Esophagus squamous epithelium (tissue), 5 donors: ENCODE measurements around the gene LENEP. TPM values are rescaled to one million over a fixed set of nuclear protein-coding genes. Genes with fewer than 3 reads are reported as not detected.

Experiments
- DNase-seq: peaks from one replicate; lab custom pipeline; 2025; lab: John Stamatoyannopoulos, UW
- H3K27ac ChIP-seq, 4 donors: fragments of 200-600 bp; sonication (generic); one replicate each; pipeline ENCODE4 v1.5.1; 2016 to 2019; ENCODE audit warnings: mild to moderate bottlenecking in 1 of 4
- H3K27me3 ChIP-seq, 4 donors: fragments of 200-600 bp; sonication (generic); 1 replicate in 3 of 4; 2 replicates in 1 of 4; pipeline versions ENCODE4 v1.5.1 to v1.6.0; 2017 to 2021; ENCODE audit warnings: antibody characterized with exemption in 1 of 4
- H3K36me3 ChIP-seq, 3 donors: fragments of 200-600 bp; sonication (generic); one replicate each; pipeline ENCODE4 v1.5.1; 2016 to 2019
- H3K4me1 ChIP-seq, 3 donors: fragments of 200-600 bp; sonication (generic); one replicate each; pipeline ENCODE4 v1.5.1; 2017 to 2019
- H3K4me3 ChIP-seq, 4 donors: fragments of 200-600 bp; sonication (generic); 1 replicate in 3 of 4; 2 replicates in 1 of 4; pipeline ENCODE4 v1.5.1; 2016 to 2019; ENCODE audit warnings: mild to moderate bottlenecking in 2 of 4, moderate library complexity in 1 of 4
- H3K9me3 ChIP-seq, 3 donors: fragments of 200-600 bp; sonication (generic); one replicate each; pipeline ENCODE4 v1.5.1; 2016 to 2019
- POLR2A ChIP-seq, 4 donors: fragments of 450-650 bp; IDR thresholded peaks; one replicate each; pipeline ENCODE4 v1.6.1; 2017; ENCODE audit warnings: antibody characterized with exemption in 4 of 4, mild to moderate bottlenecking in 4 of 4, moderate library complexity in 3 of 4
- WGBS, 2 donors: methylation state at CpG; one replicate each; pipeline ENCODE4 v1.1.5; 2018; 5-methylcytosine and 5-hydroxymethylcytosine counted together
- intact Hi-C: fragments of 100-400 bp; cut with DNase I; formaldehyde crosslinking; loops from one replicate; pipeline ENCODE4 v1.15.0; 2022
- total RNA-seq, 4 donors: library from RNA; depleted of rRNA; stranded (reverse); fragments of >200 nt; gene quantifications; one replicate each; pipeline ENCODE4 v1.1.0, GENCODE V29; 2016
- TF ChIP-seq, protein P1 (sequence below), 6 experiments: fragments of 450-650 bp in 4 of 6; fragments of 200-600 bp in 2 of 6; sonication (generic) in 2 of 6; IDR thresholded peaks; one replicate each; pipeline ENCODE4 v1.5.1; 2016 to 2019; ENCODE audit warnings: antibody characterized with exemption in 6 of 6, mild to moderate bottlenecking in 4 of 6, moderate library complexity in 4 of 6
- donor health status: DM: yes; HTN: yes; CAD: no.

Gene LENEP
- total RNA-seq, 4 donors from 2014 or later, result not detected

DNA sequence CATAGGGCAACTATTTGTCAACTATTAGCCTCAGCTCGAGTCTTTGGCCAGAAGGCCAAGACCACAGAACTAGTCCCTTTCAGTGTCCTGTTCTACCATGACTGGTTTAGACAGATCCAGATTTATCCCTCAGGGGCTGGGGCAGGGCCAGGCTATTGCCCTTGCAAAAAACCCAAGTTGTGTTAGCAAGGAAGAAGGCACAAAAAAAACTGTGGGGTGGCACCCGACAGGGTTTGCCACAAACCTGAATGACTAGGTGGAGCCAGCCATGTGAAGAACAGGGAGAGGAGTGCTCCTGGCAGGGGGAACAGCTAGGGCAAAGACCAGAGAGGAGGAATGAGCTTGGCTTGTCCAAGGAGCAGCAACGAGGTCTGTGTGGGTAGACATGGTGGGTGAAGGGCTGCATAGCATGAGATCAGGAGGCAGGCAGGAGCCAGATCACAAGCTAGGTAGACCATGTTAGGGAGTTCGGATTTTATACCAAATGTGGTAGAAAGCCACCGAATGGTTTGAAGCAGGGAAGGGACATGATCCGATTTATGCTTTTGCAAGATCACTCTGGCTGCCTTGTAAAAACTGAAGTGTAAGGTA lies 44.6 kb downstream of the LENEP start:
- intact Hi-C loops, result no loop called here
- 45 to 61% methylated on average over 6 of the region's 6 CpGs for WGBS, 2 donors

DNA sequence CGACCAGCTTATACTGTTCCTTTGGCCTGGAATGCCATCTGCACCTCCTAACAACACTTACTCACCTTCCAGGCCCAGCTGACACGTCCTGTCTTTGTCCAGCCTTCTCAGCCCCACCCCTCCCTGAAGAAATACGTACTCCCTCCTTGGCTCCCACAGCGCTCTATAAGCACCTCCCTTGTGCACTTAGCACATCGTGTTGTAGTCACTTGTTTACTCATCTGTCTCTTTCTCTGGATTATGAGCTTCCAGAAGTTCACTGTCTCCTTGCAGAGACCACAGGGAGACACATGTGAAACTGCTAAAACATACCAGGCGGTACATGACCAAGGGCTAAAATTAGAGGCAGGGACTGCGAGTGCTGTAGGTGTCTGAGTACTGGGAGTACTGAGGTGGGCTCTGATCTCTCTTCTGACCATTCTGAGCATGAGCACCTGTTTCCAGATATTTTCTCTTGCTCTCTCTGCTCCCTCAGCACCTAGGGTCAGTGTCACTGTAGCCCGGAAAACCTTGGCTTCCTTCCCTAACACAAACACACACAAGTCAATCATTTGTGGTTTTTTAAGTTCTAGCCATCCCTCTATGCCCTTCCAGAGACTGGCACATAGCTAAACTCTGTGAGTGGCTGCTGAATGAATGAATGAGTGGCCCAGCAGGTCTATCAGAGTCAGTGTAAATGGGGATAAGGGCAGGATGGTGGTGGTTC lies 45.4 kb downstream of the LENEP start:
- H3K27me3 ChIP-seq, result no peaks in the 10 kb centered on the region
- H3K9me3 ChIP-seq, result no peaks in the 10 kb centered on the region
- peaks cover 26 to 69% (median 42%) of the 10 kb centered on the region in 3 donors for H3K4me1 ChIP-seq
- WGBS, 2 donors, result 16 to 23% methylated on average over 8 of the region's 8 CpGs
- no peak for DNase-seq
- TF ChIP-seq, protein P1, sequence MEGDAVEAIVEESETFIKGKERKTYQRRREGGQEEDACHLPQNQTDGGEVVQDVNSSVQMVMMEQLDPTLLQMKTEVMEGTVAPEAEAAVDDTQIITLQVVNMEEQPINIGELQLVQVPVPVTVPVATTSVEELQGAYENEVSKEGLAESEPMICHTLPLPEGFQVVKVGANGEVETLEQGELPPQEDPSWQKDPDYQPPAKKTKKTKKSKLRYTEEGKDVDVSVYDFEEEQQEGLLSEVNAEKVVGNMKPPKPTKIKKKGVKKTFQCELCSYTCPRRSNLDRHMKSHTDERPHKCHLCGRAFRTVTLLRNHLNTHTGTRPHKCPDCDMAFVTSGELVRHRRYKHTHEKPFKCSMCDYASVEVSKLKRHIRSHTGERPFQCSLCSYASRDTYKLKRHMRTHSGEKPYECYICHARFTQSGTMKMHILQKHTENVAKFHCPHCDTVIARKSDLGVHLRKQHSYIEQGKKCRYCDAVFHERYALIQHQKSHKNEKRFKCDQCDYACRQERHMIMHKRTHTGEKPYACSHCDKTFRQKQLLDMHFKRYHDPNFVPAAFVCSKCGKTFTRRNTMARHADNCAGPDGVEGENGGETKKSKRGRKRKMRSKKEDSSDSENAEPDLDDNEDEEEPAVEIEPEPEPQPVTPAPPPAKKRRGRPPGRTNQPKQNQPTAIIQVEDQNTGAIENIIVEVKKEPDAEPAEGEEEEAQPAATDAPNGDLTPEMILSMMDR (IDR thresholded peaks at IDR 0.05), result no peak
- peak in 2 of 4 donors; percentile 22 to 50 for TF ChIP-seq POLR2A (IDR thresholded peaks at IDR 0.05)
- H3K36me3 ChIP-seq, result no peaks in the 10 kb centered on the region
- intact Hi-C loops, result no loop called here
- peak overlapping the region in 1 of 4 donors; percentile 5 for H3K4me3 ChIP-seq
- H3K27ac ChIP-seq, result peak overlapping the region; percentile 88 to 92 (median 90)

More for the DNA sequence above, 44.6 kb downstream of the LENEP start:
- peak overlapping the region in 2 of 4 donors; percentile 5 to 26 for H3K4me3 ChIP-seq
- H3K27ac ChIP-seq, result peak overlapping the region; percentile 88 to 92 (median 90)
- TF ChIP-seq, protein P1 (IDR thresholded peaks at IDR 0.05), result peak in 1 of 6 experiments; percentile 3
- no peak for TF ChIP-seq POLR2A (IDR thresholded peaks at IDR 0.05)
- no peaks in the 10 kb centered on the region for H3K9me3 ChIP-seq
- no peaks in the 10 kb centered on the region for H3K27me3 ChIP-seq
- DNase-seq, result no peak
- no peaks in the 10 kb centered on the region for H3K36me3 ChIP-seq
- H3K4me1 ChIP-seq, result peaks cover 26 to 63% (median 42%) of the 10 kb centered on the region in 3 donors

DNA sequence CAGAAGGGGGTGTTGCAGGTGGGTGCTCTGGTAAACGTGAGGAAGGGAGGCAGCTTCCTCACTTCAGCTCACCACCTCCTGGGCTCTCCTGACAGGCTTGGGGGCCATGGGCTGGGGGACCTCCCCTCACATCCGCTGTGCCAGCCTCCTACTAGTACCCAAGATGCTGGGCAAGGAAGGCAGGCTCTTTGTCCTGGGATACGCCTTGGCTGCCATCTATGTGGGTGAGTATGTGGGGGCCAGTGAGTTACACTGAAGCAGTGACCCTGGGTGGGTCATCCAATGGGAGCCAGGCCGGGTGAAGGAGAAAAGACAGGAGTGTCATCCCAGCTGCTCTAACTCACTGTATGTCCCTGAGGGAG lies 45.9 kb downstream of the LENEP start:
- H3K27me3 ChIP-seq, result no peaks in the 10 kb centered on the region
- 33 to 67% methylated on average over 1 of the region's 4 CpGs for WGBS, 2 donors
- intact Hi-C loops, result no loop called here
- no peak for TF ChIP-seq POLR2A (IDR thresholded peaks at IDR 0.05)
- TF ChIP-seq, protein P1 (IDR thresholded peaks at IDR 0.05), result no peak
- H3K36me3 ChIP-seq, result no peaks in the 10 kb centered on the region
- no peak for DNase-seq
- peak overlapping the region; percentile 88 to 92 (median 90) for H3K27ac ChIP-seq
- no peak overlapping the region for H3K4me3 ChIP-seq
- no peaks in the 10 kb centered on the region for H3K9me3 ChIP-seq
- H3K4me1 ChIP-seq, result peaks cover 24 to 69% (median 39%) of the 10 kb centered on the region in 3 donors

DNA sequence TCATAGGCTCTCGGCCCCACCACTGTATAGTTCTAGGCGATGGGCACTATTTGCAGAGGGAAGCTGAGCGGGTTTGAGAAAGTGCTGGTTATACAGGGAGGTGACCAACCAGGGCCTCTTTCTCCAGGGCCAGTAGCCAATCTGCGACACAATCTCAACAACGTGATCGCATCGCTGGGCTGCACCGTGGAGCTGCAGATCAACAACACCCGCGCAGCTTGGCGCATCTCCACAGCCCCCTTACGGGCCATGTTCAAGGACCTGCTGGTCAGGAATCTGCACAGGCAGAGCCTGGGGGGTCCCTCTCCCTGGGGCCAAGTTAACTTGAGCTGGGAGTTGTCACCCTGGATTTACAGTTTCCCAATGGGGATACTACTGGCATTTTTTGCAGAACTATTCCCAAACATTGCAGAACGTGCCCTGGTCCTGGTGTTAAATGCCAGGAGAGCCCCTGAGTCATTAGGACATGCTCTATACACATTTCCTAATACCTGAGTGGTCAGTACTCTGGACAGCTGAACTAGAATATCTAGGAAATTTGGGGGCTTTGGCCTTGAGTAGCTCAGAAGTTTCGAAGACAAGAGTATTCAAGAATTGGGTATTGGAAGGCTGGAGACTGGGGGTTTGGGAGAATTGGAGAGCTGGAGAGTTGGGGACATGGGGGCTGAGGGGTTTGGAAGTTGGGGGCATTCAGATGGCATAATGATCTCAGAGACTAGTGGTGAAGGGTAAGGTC lies 47.1 kb downstream of the LENEP start:
- Histone ChIP-seq H3K4me1 (peaks cover 20 to 71% (median 42%) of the 10 kb centered on the region in 3 donors), H3K27ac (peak overlapping the region in 1 of 4 donors; percentile 92), H3K27me3 (no peaks in the 10 kb centered on the region), H3K36me3 (no peaks in the 10 kb centered on the region), H3K9me3 (no peaks in the 10 kb centered on the region), H3K4me3 (no peak overlapping the region)
- intact Hi-C loops, result no loop called here
- no peak for DNase-seq
- 90 to 91% methylated on average over 13 to 14 of the region's 14 CpGs for WGBS, 2 donors
- TF ChIP-seq POLR2A (IDR thresholded peaks at IDR 0.05), result no peak
- TF ChIP-seq, protein P1 (IDR thresholded peaks at IDR 0.05), result no peak
